Measurements from ENCODE around the gene LYZL4.

DNA sequence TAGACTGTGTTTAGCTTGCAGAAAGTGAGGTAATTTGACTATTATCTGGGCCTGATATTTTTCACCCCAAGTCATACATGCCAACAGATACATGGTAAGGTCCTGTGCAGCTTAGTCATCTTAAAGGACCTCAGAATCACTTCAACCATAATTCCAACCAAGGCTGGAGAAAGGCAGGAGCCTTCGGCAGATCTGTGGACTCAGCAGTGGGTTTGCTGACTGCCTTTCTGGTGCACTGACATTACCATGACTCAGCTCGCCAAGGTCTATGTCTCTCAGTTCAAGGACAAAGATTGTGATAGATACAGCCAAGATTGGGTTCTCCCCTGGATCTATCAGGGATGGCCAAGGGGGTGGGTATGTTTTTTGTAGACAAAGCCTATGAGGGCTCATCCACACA, 32.7 kb downstream of the LYZL4 start:
- TF ChIP-seq, protein P1, sequence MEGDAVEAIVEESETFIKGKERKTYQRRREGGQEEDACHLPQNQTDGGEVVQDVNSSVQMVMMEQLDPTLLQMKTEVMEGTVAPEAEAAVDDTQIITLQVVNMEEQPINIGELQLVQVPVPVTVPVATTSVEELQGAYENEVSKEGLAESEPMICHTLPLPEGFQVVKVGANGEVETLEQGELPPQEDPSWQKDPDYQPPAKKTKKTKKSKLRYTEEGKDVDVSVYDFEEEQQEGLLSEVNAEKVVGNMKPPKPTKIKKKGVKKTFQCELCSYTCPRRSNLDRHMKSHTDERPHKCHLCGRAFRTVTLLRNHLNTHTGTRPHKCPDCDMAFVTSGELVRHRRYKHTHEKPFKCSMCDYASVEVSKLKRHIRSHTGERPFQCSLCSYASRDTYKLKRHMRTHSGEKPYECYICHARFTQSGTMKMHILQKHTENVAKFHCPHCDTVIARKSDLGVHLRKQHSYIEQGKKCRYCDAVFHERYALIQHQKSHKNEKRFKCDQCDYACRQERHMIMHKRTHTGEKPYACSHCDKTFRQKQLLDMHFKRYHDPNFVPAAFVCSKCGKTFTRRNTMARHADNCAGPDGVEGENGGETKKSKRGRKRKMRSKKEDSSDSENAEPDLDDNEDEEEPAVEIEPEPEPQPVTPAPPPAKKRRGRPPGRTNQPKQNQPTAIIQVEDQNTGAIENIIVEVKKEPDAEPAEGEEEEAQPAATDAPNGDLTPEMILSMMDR (IDR thresholded peaks at IDR 0.05): no peak
- TF ChIP-seq TCF7L2 (IDR thresholded peaks at IDR 0.05; ENCODE audit: low read depth, low read length): no peak
- TF ChIP-seq POLR2AphosphoS5 (IDR thresholded peaks at IDR 0.05; ENCODE audit: low read depth, low read length): no peak
- no peak for TF ChIP-seq SIN3A (IDR thresholded peaks at IDR 0.05; ENCODE audit: borderline replicate concordance, insufficient read depth, low read depth, low read length)
